Posterior vena cava (tissue), 2 donors: ENCODE results near the gene HID1. TPM values are rescaled to one million over a fixed set of nuclear protein-coding genes. Genes with fewer than 3 reads are reported as not detected.

Experiments used
- DNase-seq: peaks from one replicate; pipeline ENCODE4 v3.0.0-alpha.2; 2020; ENCODE audit warnings: low spot score
- intact Hi-C, 2 donors: fragments of 100-400 bp; cut with DNase I; formaldehyde crosslinking; loops; one replicate each; pipeline versions ENCODE4 v1.14.1 to v1.14.2; 2022 to 2023
- total RNA-seq, 2 donors: library from RNA; stranded (reverse); fragmentation: NEBNext Ultra II Directional; extraction: Animal tissue kit (Norgen Biotek cat#: 25700); gene quantifications; one replicate each; pipeline ENCODE4 v1.2.1, GENCODE V29; 2021
- donor health status: DM: yes; HTN: yes; CAD: no.
- donor health status: DM: yes; HTN: yes; CAD: no.

HID1 gene
- total RNA-seq, 2 donors from 2014 or later: 11.7 to 13.0 TPM

GRCh38 chr17:74954665-74955421, 17.7 kb downstream of the HID1 start:
- no peak for DNase-seq
- intact Hi-C loops: no loop called here

DNA sequence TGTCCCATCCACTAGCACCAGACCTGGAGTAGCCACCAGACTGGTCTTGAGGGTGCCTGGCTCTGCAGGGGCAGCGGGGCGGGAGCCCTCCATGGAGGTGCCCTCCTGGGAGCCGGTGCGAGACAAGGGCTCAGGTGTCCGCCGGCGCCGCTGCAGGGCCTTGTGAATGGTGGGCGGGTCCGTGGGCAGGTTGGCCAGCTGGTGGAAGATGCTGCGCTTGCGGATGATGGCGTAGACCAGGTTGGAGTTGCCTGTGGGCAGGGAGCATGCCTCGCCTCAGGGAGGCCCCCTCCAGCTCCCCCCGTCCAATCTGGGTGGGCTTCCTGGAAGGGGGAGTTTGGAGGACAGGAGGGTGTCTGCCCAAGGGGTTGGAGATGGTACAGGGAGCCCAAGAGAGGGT, 18.4 kb downstream of the HID1 start:
- intact Hi-C loops: no loop called here
- DNase-seq: no peak

- intact Hi-C loops: no loop called here
- no peak for DNase-seq
These were observed 19.3 kb downstream of the HID1 start for GRCh38 chr17:74953134-74953687.

DNA sequence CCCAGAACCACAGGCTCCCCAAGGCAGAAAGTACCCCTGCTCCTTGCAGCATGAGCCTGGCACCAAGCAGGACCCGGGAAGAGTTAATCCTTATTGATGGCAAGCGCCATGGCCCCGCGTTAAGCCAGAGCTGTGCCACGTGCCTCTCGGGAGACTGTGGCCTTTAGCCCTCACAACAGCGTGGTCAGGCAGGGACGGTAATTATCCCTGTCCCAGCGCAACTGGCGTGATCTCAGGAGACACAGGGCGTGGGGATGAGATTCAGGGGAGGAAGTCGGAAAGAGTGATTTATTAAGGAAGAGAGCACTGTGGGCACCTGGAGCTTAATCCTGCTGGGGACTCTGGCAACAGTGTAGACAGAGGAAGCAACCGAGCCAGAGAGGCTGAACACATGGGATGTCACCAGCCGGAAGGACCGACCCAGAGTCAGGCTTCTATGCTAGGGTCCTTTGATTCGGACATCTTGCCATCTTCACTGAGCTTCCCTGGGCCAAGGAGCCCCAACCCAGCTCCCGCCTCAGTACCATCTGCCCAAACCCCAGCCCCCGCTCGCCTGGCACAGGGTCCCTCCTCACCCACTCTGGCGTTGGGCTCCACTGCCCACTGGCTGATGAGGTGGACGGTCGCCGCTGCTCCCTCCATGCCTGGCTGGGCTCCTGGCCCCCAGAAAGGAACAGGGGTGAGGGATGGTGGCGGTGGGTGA, 20.0 kb downstream of the HID1 start:
- DNase-seq: no peak
- intact Hi-C loops: no loop called here

DNA sequence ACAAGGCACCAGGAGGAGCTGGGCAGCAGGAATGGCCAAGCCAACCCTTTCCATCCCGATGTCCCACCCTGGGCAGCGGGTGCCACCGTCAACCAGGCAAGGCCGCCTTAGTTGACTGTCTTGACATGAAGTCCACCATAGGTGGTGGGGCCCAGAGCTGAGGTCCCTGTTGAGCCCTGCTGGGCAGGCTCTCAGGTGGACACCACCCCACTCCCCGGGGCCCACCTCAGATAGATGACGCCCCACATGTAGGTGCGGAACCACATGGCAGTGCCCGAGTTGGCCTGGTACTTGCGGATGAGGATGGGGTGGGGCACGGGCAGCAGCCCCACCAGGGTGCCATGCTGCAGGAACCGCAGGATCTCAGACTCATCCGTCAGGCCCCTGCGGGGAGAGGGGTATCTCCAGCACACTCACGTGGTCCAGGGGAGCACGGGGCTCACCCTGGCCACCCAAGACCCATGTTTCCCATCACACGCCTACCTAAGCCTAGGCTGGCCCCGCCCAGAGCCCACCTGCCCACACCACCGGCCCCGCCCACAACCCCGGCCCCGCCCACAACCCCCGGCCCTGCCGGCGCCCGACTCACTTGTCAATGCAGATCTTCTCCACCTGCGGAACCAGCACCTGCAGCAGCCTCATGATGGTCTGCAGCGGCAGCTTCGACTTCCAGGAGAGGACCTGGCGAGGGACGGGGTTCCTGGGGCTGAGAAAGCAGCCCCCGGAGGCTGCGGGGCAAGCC, 20.7 kb downstream of the HID1 start:
- intact Hi-C loops: no loop called here

DNA sequence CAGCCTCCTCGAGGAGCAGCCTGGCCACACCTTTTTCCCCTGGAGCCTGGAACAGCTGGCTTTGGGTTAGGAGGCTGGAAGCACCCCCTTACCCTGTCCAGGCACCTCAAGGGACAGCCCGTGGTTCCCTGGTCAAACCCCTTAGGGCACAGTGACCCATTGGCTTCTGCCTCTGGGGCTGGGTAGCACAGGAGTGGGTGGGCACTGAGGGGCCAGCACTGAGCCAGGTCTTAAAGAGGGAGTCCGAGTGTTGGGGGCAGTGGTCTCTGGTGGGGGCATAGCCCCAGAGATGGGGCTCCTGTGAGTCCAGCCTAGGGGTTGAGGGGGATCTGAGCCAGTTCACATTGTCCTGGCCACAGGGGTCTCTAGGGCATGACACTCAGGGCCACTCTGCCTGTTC, 21.5 kb downstream of the HID1 start:
- DNase-seq: no peak
- intact Hi-C loops: no loop called here

More for the DNA sequence above, 20.7 kb downstream of the HID1 start:
- no peak for DNase-seq

GRCh38 chr17:74950207-74950606, 22.4 kb downstream of the HID1 start:
- no peak for DNase-seq
- intact Hi-C loops: no loop called here

DNA sequence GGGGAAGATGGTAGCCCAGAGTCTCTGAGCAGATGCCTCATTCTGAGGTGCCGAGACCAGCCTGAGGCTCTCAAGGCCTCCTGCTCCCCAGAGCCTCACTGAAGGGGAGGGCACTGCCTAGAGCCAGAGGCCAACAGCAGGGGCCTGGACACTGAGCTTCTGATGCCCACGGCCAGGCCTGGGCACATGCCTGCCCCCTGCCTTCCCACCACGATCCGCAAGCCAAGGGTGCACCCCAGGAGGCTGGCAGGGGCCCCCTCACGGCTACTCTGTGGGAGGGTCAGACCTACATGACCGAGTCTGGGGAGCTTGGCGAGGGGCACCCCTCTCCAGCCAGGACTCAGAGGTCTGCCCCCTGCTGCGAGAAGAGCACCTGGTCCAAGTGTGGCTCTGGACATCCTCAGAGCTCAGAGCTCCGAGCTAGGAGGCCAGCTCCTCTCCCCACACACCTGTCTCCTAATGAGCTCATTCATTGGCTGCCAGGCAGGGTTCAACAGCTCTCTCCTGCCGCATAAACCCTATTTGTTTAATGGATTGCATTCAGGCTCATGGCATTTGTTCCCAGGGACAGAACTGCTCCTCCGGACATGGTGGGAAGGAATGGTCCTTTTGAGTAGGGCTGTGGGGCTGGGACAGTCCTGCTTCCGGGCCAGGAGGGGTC, 23.0 kb downstream of the HID1 start:
- DNase-seq: no peak
- intact Hi-C loops: no loop called here

DNA sequence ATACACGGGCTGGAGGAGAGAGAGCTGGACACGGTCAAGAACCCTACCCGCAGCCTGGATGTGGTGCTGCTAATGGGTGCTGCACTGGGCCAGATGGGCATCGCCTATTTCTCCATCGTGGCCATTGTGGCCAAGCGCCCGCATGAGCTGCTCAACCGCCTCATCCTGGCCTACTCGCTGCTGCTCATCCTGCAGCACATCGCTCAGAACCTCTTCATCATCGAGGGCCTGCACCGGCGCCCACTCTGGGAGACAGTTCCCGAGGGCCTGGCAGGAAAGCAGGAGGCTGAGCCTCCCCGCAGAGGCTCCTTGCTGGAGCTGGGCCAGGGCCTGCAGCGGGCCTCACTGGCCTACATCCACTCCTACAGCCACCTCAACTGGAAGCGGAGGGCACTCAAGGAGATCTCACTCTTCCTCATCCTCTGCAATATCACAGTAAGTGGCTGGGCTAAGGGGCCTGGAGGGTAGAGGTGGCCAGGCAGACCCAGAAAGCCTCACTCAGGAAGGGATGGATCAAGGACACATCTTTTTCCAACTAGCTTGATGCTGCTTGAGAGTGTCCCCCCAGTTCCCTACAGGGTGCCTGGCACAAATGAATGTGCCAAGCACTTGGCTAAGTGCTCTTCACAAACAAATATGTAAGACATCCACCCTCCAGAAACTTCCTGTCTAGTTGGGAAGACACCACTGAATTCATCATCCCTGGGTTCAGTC, 25.4 kb downstream of the HID1 start:
- DNase-seq: no peak
- intact Hi-C loops: no loop called here

GRCh38 chr17:74946641-74947040, 25.9 kb downstream of the HID1 start:
- intact Hi-C loops: no loop called here
- DNase-seq: no peak

GRCh38 chr17:74945543-74945942, 27.0 kb downstream of the HID1 start:
- no peak for DNase-seq
- intact Hi-C loops: no loop called here

GRCh38 chr17:74943808-74944522, 28.6 kb downstream of the HID1 start:
- intact Hi-C loops: no loop called here

GRCh38 chr17:74941128-74941725, 31.3 kb downstream of the HID1 start:
- DNase-seq: no peak
- intact Hi-C loops: no loop called here

More at GRCh38 chr17:74943808-74944522, 28.6 kb downstream of the HID1 start:
- DNase-seq: no peak

- DNase-seq: no peak
- intact Hi-C loops: no loop called here
These were observed 33.0 kb downstream of the HID1 start for GRCh38 chr17:74939534-74939933.

- intact Hi-C loops: no loop called here
- DNase-seq: no peak
These were observed 34.2 kb downstream of the HID1 start for GRCh38 chr17:74938194-74938950.

DNA sequence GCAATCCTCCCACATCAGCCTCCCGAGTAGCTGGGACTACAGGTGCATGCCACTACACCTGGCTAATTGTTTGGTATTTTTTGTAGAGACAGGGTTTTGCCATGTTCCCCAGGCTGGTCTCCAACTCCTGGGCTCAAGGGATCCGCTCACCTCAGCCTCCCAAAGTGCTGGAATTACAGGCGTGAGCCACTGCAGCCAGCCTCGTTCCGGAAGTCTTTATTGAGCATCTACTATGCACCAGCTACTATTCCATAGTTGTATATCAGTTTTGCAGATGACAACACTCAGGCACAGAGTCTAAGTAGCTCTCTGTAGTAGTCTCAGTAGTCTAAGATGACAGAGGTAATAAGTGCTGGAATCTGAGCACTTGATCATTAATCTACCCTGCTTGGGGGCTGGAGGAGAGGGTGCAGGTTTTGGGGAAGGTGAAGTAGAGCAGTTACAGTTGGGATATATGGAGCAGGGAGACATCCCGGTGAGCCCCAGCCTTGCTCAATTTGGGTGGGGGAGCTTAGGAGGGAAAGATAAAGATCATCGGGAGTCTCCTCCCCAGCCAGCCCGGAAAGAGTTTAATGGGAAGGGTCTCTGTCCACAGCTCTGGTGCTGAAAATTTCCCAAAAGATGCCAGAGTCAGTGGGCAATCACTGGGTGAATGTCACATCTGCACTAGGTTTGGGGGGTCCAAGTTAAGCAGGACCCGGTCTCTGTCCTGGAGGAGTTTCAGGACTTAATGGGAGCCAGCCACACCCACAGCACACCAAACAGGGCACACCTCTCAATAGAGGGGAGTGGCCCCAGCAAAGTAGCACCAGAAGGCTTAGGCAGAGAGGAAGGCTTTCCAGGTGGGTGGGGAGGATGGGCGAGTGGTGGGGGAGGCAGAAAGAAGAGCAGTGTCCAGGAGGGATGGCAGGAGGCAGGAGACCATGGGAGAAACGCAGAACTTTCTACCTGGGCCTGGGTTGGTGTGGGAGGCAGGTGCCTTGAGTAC, 35.2 kb downstream of the HID1 start:
- DNase-seq: no peak
- intact Hi-C loops: no loop called here
